GM19395 (cell line): ENCODE data around the gene PTPRN2.
"Not testable (repeated sequence)": the region's sequence is repeated elsewhere in the genome, so short reads cannot be mapped to it uniquely, and the experiment has no call there.

Experiments
- ATAC-seq: cut with Tn5 transposase; IDR thresholded peaks from one replicate; pipeline ENCODE4 v1.9.1; 2021; ENCODE audit warnings: mild to moderate bottlenecking, moderate library complexity; ENCODE audit not compliant: unreplicated experiment

PTPRN2 gene

DNA sequence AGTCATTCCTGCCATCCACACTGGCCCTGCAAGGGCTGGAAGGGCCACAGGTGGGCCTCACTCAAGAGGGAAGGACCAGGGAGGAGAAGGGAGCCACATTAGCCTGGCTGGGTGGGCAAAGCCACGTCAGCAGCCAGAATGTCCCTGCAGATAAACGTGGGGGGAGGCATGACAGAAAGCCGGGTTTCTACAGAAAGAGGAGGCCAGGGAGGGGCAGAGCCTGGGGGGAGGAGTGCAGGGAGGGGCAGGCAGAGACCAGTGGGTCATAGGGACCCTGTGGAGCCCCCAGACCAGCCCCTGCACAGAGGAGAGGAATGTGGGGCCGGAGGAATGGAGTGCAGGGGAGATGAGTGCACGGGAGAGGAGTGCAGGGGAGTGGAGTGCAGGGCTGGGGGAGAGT, 590.2 kb downstream of the PTPRN2 start:
- ATAC-seq: no peak

DNA sequence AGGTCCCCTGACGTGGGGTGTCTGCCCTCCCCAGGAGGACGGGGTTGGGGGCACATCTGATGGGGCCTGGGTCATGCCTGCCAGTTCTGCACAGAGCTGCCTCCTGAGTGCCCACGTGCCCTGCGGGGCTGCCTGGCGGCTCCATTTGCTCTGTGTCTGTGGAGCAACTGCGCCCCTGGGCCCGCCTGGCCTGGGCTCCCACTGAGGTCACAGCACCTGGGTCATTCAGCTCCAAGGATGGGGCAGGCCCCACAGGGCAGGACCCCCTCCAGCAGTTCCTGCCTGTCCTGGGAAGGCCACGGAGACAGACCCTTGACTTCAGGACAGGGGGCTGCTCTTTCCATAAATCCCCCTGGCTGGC, 590.6 kb downstream of the PTPRN2 start:
- ATAC-seq: no peak

DNA sequence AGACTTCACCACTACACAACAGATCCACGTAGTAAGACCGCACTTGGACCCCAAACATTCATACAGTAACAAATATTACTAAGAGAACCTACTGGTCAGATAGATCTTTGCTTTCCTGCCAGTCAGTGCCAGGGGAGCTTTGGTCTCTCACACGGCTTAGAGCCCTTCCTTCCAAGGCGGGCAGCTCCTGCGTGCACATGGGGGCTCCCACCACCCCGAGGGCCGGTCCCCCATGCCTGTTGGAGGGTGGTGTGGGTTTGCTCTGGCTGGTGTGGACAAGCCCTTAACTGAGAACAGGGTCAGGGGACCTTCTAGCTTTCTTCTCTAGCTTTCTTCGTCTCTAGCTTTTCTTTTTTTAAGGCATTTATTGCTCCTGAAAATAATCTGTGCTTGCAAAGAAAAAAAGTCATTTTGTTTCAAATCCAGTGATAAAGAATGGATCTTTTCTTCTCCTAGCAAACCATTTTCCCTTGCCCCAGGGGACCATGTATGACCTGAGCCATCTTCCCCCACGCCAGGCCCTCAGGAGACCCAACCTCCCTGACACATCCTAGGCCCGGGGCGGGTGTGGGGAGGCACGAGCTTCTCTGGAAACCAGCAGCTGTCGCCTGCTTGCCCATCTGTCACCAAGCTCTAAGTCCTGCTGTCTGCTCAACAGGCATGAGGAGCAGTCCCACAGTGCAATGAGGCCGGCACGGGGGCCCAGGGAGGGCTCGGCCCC, 591.1 kb downstream of the PTPRN2 start:
- no peak for ATAC-seq

DNA sequence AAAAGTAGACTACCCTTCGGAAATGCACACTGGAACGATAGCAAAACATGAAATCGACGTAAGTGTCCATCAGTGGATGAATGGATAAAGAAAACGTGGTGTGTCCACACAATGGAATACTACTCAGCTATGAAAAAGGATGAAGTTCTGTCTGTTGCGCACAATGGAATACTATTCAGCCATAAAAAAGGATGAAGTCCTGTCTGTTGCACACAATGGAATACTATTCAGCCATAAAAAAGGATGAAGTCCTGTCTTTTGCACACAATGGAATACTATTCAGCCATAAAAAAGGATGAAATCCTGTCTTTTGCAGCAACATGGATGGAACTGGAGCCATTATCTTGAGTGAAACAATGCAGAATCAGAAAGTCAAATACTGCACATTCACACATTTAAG, 591.8 kb downstream of the PTPRN2 start:
- ATAC-seq: no peak

DNA sequence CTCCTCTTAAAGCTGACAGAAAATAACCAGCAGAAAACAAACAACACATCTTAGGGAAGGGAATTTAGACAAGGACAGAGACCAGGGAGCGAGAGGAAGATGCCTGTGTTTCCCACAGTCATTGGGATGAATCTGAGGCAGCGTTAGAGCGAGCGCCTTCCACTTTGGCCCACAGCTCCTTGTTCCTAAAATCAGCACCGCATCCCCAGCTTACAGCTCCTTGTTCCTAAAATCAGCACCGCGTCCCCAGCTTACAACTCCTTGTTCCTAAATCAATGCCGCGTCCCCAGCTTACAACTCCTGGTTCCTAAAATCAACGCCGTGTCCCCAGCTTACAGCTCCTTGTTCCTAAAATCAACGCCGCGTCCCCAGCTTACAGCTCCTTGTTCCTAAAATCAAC, 593.3 kb downstream of the PTPRN2 start:
- no peak for ATAC-seq

DNA sequence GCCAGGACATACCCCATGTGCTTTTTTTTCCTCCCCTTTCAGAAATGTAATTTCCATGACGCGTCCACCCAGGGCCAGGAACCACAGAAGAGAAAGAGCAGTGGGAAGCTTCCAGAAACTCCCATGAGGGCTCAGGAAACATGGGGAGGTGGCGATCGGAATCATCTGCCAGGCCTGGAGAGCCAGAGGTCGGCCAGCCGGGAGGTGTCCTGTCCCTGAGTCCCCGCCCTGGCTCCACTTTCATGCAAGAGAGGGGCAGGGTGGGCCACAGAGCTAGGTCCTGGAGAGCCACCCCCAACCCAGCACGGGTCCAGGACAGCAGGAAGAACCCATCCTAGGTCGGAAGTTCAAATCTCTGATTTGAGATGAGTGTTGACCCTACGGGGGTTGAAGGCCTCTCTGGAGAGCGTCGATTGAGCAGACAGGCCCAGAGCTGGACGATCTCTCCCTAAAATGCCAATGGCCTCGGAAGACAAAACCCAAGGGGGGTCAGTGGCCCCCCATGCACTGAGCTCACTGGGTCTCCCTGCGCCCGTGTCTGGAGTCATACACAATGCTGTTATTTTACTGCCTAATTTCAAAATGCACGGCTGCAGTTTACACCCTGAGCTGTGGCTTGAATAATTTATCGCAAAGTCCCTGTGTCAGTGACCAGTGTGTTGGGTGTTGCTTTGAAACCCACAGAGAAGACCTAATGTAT, 594.1 kb downstream of the PTPRN2 start:
- no peak for ATAC-seq

DNA sequence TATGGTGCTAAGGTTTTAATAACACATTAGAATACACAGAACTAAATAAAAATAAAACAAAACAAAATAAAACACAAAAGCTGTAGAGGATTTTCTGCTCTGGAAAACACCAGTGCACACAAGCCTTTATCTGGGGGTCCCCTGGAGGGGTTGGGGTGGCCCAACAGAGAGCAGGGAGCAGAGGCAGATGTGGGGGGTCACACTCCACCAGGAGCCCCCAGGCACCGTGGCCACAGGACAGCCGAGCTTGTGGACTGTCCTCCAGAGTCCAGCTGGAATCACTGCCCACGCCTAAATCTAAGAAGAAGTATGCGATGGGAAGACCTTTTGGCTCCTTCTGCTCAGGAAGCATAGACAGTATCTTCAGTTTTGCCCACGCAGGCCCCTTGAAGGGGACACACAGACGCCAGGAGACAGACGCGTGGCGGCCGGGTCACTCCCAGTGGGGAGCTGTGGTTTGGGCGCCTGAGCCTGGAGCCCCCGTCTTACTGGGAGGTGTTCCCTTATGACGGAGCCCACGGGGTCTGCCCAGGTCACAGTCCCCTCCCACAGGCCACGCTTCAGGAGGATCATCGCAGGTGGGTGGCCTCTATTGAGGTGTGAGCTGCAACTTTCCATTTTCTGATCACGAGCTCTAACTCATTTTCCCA, 595.0 kb downstream of the PTPRN2 start:
- ATAC-seq: no peak

DNA sequence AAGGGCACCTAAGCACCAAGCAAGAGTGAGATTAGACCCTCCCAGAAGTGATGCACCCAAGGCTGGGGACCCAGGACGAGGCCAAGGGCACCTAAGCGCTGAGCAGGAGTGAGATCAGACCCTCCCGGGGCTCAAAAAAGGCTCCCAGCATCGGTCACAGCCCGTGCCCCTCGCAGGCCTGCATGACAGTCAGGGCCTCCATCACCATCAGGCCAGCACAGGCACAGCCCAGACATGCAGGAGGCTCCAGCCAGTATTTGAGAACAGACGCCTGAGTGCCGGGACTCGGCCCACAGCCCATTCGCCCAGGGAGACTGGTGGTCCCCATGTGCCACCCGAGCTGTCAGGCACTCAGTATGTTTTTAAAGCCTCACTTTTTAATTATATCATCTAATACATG, 595.9 kb downstream of the PTPRN2 start:
- no peak for ATAC-seq

DNA sequence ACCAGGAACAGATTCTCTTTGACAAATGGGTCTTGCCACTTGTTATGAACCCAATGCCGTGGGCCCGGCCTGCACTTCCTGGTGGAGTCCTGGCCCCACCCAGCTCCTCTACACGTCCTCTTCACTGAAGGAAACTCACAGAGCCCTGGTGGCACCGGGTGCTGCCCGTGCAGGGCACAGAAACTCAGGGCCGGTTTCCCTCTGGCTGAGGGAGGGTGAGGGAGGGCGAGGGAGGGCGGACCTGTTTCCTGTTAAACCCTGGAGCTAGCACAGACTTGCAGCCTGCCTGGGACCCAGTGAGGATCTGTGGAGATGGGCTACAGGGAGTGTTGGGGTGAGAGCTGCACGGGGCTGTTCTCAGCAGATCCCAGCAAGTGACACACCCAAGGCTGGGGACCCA, 596.3 kb downstream of the PTPRN2 start:
- ATAC-seq: no peak

DNA sequence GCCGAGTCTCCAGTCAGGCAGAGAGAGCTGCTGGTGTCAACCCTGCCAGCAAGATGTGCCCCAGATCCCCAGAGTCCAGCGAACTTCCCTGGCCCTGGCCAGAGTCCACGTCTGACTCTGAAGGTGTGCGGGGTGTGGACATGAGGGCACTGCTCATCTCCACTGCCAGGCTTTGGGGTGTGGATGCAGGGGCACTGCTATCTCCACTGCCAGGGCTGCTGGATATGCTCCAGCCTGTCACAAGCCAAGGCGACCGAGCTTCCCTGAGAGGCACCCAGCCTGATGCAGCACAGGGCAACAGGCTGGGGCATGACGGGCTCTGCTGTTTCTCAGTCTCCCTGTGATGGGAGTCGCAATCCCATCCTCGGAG, 596.8 kb downstream of the PTPRN2 start:
- ATAC-seq: no peak

DNA sequence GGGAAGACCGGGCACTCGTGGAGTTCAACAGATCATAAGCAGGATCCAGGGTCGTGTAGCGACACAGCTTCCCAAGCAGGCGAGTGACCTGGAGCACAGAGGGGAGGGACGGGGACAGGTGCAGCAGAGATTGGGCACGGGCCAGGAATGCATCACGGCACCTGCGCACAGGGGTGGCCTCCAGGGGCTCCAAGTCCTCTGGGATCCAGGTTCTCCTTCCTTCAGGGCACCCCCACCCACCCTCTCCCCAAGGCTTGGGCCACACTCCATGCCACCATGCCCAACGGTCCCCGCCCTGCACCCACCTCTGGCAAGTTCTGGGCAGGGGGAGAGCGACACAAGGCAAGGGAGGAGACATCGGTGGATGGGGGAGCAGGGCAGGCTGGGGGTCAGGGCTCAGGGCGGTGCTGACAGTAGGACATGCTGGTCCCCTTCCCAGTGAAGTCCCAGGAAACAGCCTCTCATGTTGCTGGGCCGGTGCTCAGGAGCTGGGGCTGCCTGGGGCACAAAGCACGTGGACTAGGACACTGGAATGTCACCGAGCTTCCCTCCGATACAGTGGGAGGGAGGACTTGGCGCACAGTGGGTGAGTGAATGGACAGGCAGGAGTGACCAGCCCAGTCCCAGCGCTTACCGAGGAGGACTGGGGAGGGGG, 597.3 kb downstream of the PTPRN2 start:
- ATAC-seq: no peak

DNA sequence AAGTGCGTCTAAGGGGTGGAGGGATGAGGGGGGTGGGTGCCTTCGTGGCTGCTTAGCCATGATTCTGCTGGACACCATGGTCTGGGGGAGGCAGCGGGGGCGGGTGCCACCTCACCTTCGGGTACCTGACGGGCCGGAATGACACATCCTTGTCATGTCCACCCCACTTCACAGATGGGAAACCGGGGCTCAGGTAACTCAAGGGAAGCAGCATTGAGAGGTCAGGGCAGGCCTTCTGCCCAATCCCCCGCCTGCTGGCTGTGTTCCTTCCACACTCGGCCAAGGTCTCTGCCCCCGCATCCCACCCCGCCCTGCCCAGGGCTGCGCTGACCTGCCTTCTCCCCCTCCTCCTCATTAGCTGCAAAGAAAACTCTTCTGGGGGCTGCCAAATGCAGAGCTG, 598.0 kb downstream of the PTPRN2 start:
- ATAC-seq: no peak

DNA sequence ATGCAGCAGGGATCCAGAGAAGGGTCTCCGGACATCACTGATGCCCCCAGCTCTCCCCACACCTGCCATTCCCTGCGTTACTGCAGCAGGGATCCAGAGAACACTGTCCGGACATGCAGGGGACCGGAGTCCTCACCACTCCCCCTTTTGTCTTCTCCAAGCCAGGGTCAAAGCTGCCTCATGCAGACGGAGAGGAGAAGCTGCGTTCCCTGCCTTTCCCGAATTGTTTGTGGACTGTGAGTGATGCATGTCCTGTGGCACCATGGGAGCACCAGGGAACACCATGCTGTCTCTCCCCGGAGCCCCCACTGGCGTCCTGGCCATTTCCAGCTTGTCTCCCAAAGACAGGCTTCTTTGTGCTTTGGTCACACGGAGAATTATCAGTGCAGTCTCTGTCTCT, 599.7 kb downstream of the PTPRN2 start:
- ATAC-seq: no peak

DNA sequence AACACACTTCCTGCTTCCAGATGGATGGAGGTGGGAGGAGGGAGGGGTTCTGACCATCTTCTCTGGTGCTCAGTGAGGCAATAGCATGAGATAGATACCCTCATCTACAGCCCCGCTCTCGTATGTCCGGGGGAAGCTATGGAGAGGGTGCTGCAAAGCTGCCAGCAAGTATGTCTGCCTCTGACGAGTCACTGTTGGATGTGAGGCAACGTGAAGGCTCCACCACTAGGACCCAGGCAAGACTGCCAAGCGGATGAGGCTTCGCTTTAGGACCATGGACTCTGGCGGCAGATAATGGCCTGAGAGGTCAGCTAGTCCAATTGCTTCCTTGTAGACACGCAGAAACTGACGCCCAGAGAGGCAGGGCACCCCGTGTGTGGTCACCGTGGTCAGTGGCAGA, 601.6 kb downstream of the PTPRN2 start:
- no peak for ATAC-seq

DNA sequence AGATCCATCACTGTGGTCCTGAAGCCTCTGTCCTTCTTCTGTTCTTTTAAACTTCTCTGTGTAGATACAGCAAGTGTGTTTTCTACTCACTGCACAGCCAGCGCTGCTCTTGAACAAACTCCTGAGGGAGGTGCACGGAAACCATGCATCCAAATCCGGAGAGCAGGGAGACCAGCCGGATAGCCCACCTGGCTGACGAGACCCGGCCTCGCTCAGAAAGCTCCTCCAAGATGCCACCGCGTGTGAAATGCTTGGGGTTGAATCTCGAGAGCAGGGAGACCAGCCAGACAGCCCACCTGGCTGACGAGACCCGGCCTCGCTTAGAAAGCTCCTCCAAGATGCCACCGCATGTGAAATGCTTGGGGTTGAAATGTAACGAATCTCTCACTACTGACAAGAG, 602.0 kb downstream of the PTPRN2 start:
- no peak for ATAC-seq

DNA sequence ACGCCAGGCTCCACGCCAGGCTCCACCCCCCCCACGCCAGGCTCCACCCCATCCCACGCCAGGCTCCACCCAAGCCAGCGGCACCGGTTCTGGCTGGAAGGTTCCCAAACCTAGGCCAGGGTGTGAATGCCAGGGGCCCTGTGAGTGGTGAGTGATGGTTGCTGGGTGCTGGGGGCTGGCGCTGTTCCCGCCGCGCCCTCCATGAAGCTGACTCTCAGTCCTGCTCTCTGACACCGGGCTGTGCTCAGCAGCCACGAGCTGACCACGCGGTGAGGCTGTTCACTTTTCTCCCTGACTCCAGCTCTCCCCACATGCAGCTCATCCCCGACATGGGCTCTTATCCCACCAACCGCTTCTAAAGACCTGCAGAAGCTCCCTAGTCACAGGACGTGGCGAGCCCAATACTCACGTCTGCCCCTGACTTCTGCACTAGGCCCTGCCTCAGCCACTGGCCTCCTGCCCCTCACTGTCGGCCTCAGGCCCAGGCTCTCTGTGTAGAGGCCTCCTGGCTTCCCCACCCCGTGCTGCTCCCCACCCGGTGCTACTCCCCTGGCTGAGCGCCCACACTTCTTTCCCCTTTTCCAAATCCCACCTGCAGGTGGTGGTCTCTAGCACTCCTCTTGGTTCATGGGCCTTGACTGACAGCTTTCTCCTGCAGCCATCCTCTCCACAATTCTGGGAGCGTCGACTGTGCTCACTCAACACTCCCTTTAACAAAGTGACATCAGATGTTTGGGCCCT, 603.0 kb downstream of the PTPRN2 start:
- ATAC-seq: no peak

DNA sequence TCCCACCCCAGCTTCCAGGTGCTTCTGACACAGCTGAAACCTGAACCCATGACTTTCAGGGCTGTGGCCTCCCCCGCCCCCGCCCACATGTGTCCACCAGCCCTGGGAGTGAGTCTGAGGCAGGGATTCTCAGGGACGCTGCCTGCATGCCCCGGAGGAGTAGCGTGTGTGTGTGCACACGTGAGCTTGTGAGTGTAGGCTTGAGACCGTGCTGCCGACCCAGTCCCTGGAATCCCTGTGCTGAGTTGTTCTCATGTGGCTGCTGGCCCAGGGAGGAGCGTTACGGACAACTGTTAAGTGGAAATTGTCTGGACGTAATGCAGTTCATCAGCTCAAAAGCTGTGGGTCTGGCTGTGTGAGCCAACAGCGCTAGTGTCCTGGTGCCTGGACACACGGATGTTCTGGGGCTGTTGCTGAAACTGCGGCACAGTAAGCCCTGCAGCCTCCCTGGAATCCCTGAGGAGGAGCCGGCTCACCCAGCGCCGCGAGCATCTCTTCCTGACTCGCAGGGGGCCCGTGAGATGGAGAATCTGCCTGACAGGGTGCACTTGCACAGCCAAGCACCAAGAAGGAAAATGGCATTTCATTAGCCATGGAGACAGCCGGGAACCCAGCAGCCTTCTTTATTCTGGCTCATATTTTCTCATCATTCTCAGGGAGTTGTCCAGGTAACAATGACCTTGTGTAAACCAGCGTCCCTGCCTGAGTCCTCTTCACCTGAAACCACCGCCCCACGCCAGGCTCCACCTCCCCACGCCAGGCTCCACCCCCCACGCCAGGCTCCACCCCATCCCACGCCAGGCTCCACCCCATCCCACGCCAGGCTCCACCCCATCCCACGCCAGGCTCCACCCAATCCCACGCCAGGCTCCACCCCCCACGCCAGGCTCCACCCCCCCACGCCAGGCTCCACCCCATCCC, 603.9 kb downstream of the PTPRN2 start:
- no peak for ATAC-seq

DNA sequence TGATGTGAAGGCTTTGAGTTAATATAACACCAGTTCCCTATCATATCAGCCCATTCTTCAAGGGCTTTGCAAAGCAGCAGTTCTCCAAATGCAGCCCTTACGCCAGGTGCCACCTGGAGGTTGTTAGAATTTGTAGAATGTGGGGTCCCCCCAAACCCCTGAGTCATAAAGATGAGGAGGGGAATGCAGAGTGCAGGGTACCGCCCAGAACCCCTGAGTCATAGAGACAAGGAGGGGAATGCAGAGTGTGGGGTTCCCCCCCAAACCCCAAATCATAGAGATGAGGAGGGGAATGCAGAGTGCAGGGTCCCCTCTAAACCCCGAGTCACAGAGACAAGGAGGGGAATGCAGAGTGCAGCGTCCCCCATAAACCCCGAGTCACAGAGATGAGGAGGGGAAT, 605.8 kb downstream of the PTPRN2 start:
- ATAC-seq: no peak

DNA sequence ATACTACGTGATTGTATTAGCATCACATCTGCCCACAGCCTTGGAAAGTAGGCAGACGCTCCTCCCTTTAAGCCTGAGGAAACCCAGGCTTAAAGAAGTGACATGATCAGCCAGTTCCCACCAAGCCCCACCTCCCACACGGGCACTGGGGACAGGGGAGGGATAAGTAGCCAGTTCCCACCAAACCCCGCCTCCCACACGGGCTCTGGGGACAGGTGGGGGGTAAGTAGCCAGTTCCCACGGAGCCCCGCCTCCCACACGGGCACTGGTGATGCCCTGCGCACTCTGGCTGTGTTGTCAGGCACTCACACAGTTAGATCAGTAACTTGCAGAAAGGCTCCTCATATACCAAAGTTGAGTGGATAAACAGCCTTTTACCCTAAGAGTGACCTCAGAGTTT, 606.8 kb downstream of the PTPRN2 start:
- ATAC-seq: no peak

DNA sequence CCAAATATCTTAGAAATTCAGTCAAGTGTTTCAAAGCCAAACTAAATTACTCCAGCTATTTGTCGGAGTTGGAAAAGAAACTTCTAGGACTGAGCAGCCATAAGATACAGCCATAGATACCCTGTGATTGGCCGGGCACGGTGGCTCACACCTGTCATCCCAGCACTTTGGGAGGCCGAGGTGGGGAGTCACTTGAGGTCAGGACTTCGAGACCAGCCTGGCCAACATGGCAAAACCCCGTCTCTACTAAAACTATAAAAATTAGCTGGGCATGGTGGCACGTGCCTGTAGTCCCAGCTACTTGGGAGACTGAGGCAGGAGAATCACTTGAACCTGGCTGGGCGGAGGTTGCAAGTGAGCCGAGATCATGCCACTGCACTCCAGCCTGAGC, 607.3 kb downstream of the PTPRN2 start:
- not testable (repeated sequence) for ATAC-seq
